GM23248 (cell line): ENCODE data around the gene CSNK2B.

ENCODE experiments used
- EZH2 ChIP-seq: fragments of 200-600 bp; sonication (generic); IDR thresholded peaks from 2 replicates; pipeline ENCODE4 v1.6.1; 2018; ENCODE audit warnings: antibody characterized with exemption, mild to moderate bottlenecking; ENCODE audit not compliant: insufficient read depth, poor library complexity, severe bottlenecking
- EZH2phosphoT487 ChIP-seq: fragments of 200-600 bp; sonication (generic); IDR thresholded peaks from 2 replicates; pipeline ENCODE4 v1.6.1; 2018; ENCODE audit warnings: antibody characterized with exemption, moderate library complexity, mild to moderate bottlenecking, low read depth; ENCODE audit not compliant: insufficient read depth

- TF ChIP-seq EZH2 (no peak), EZH2phosphoT487 (no peak)
Observed at GRCh38 chr6:31692886-31693285, 27.0 kb downstream of the CSNK2B start.
